HepG2 (cell line): Measurements from ENCODE around the gene ALDH4A1. TPM values are rescaled to one million over a fixed set of nuclear protein-coding genes. Genes with fewer than 3 reads are reported as not detected.

Experiments
- ADNP ChIP-seq: sonication (generic); formaldehyde crosslinking; IDR thresholded peaks from 2 replicates; pipeline ENCODE4 v1.4.0; 2020; ENCODE audit warnings: missing genetic modification reagents
- AKAP8 ChIP-seq: sonication (generic); formaldehyde crosslinking; IDR thresholded peaks from 2 replicates; pipeline ENCODE4 v1.5.1; 2020; ENCODE audit warnings: mild to moderate bottlenecking, missing genetic modification reagents
- ATM ChIP-seq: fragments of 450-650 bp; IDR thresholded peaks from 2 replicates; pipeline ENCODE4 v1.7.1; 2017; ENCODE audit warnings: mild to moderate bottlenecking, borderline replicate concordance
- HDAC1 ChIP-seq: sonication (generic); formaldehyde crosslinking; IDR thresholded peaks from 2 replicates; pipeline ENCODE4 v1.5.1; 2020; ENCODE audit warnings: mild to moderate bottlenecking, missing genetic modification reagents
- HOXD1 ChIP-seq: sonication (generic); formaldehyde crosslinking; IDR thresholded peaks from 2 replicates; pipeline ENCODE4 v1.5.0; 2020; ENCODE audit warnings: missing genetic modification reagents
- ZFP37 ChIP-seq: sonication (generic); formaldehyde crosslinking; IDR thresholded peaks from 2 replicates; pipeline ENCODE4 v1.4.0; 2020; ENCODE audit warnings: missing genetic modification reagents, borderline replicate concordance
- polyA plus RNA-seq, 8 experiments: library from polyadenylated mRNA; depleted of rRNA in 3 of 8; stranded (reverse) in 7 of 8; unstranded in 1 of 8; fragments of >200 nt; fragmentation: Illumina TruSeq in 4 of 8; extraction: Trizol in 4 of 8; gene quantifications; 2 replicates each; pipeline versions ENCODE4 v1.2.1 to v1.2.3, GENCODE V29; 2011 to 2016; ENCODE audit warnings: low read depth in 4 of 8, missing spikeins in 1 of 8, mixed read lengths in 1 of 8; ENCODE audit not compliant: insufficient read depth in 1 of 8
- total RNA-seq, 5 experiments: library from RNA; depleted of rRNA; stranded (reverse); fragments of >200 nt; fragmentation: Illumina TruSeq; extraction: Trizol; gene quantifications; 2 replicates each; pipeline ENCODE4 v1.2.3, GENCODE V29; 2016; ENCODE audit warnings: low read depth in 1 of 5
- TF ChIP-seq, protein P1 (sequence below): sonication (generic); formaldehyde crosslinking; IDR thresholded peaks from 2 replicates; pipeline ENCODE4 v1.4.0; 2020; ENCODE audit warnings: missing genetic modification reagents
- TF ChIP-seq, protein P2 (sequence below): sonication (generic); formaldehyde crosslinking; IDR thresholded peaks from 2 replicates; pipeline ENCODE4 v1.4.0; 2020; ENCODE audit warnings: missing genetic modification reagents, mild to moderate bottlenecking, borderline replicate concordance
- TF ChIP-seq, protein P3 (sequence below): sonication (generic); formaldehyde crosslinking; IDR thresholded peaks from 2 replicates; pipeline ENCODE4 v1.5.0; 2020; ENCODE audit warnings: mild to moderate bottlenecking, missing genetic modification reagents
- TF ChIP-seq, protein P4 (sequence below): sonication (generic); formaldehyde crosslinking; IDR thresholded peaks from 2 replicates; pipeline ENCODE4 v1.5.0; 2020; ENCODE audit warnings: missing genetic modification reagents

ALDH4A1 gene
- total and polyA plus RNA-seq, 2 of the 13 experiments (the other 11 are each of a cell fraction or from before 2014, with no cell fraction given): 76.4 to 240 TPM

GRCh38 chr1:18948913-18949685, 46.7 kb upstream of the ALDH4A1 start (continued):
- TF ChIP-seq ZFP37 (CRISPR knock-in tag) (peak; percentile 95; the same call in 1 of the 2 replicates), HDAC1 (CRISPR knock-in tag) (peak; percentile 94), ADNP (CRISPR knock-in tag) (peak; percentile 92), ATM (no peak), AKAP8 (CRISPR knock-in tag) (no peak), HOXD1 (CRISPR knock-in tag) (peak; percentile 82; the same call in 1 of the 2 replicates)
- TF ChIP-seq, protein P1, sequence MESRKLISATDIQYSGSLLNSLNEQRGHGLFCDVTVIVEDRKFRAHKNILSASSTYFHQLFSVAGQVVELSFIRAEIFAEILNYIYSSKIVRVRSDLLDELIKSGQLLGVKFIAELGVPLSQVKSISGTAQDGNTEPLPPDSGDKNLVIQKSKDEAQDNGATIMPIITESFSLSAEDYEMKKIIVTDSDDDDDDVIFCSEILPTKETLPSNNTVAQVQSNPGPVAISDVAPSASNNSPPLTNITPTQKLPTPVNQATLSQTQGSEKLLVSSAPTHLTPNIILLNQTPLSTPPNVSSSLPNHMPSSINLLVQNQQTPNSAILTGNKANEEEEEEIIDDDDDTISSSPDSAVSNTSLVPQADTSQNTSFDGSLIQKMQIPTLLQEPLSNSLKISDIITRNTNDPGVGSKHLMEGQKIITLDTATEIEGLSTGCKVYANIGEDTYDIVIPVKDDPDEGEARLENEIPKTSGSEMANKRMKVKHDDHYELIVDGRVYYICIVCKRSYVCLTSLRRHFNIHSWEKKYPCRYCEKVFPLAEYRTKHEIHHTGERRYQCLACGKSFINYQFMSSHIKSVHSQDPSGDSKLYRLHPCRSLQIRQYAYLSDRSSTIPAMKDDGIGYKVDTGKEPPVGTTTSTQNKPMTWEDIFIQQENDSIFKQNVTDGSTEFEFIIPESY (CRISPR knock-in tag): 0 out of 2 replicates have a peak, but pooled peaks have one; percentile 23
- TF ChIP-seq, protein P2, sequence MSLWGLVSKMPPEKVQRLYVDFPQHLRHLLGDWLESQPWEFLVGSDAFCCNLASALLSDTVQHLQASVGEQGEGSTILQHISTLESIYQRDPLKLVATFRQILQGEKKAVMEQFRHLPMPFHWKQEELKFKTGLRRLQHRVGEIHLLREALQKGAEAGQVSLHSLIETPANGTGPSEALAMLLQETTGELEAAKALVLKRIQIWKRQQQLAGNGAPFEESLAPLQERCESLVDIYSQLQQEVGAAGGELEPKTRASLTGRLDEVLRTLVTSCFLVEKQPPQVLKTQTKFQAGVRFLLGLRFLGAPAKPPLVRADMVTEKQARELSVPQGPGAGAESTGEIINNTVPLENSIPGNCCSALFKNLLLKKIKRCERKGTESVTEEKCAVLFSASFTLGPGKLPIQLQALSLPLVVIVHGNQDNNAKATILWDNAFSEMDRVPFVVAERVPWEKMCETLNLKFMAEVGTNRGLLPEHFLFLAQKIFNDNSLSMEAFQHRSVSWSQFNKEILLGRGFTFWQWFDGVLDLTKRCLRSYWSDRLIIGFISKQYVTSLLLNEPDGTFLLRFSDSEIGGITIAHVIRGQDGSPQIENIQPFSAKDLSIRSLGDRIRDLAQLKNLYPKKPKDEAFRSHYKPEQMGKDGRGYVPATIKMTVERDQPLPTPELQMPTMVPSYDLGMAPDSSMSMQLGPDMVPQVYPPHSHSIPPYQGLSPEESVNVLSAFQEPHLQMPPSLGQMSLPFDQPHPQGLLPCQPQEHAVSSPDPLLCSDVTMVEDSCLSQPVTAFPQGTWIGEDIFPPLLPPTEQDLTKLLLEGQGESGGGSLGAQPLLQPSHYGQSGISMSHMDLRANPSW: peak; percentile 84; the same call in 1 of the 2 replicates
- TF ChIP-seq, protein P3, sequence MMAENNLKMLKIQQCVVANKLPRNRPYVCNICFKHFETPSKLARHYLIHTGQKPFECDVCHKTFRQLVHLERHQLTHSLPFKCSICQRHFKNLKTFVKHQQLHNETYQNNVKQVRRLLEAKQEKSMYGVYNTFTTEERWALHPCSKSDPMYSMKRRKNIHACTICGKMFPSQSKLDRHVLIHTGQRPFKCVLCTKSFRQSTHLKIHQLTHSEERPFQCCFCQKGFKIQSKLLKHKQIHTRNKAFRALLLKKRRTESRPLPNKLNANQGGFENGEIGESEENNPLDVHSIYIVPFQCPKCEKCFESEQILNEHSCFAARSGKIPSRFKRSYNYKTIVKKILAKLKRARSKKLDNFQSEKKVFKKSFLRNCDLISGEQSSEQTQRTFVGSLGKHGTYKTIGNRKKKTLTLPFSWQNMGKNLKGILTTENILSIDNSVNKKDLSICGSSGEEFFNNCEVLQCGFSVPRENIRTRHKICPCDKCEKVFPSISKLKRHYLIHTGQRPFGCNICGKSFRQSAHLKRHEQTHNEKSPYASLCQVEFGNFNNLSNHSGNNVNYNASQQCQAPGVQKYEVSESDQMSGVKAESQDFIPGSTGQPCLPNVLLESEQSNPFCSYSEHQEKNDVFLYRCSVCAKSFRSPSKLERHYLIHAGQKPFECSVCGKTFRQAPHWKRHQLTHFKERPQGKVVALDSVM (CRISPR knock-in tag): peak; percentile 80
- TF ChIP-seq, protein P4, sequence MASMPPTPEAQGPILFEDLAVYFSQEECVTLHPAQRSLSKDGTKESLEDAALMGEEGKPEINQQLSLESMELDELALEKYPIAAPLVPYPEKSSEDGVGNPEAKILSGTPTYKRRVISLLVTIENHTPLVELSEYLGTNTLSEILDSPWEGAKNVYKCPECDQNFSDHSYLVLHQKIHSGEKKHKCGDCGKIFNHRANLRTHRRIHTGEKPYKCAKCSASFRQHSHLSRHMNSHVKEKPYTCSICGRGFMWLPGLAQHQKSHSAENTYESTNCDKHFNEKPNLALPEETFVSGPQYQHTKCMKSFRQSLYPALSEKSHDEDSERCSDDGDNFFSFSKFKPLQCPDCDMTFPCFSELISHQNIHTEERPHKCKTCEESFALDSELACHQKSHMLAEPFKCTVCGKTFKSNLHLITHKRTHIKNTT (CRISPR knock-in tag): no peak
